Adrenal gland (tissue), 12 donors: Measurements from ENCODE around the gene MSLN. TPM values are rescaled to one million over a fixed set of nuclear protein-coding genes. Genes with fewer than 3 reads are reported as not detected.
A peak's percentile ranks its signal among the peaks of the same experiment; 100 is the strongest.

Experiments used
- DNase-seq, 7 donors: peaks; one replicate each; pipeline ENCODE4 v3.0.0-alpha.2; 2019 to 2020
- H3K27ac ChIP-seq, 5 donors: fragments of 200-600 bp; sonication (generic) in 4 of 5; 1 replicate in 3 of 5; 2 replicates in 2 of 5; pipeline versions ENCODE4 v1.5.1 to v1.8.0; 2016 to 2020; ENCODE audit warnings: mild to moderate bottlenecking in 1 of 5
- H3K27me3 ChIP-seq: fragments of 200-600 bp; 2 replicates; pipeline ENCODE4 v1.8.0; 2021
- H3K36me3 ChIP-seq, 2 donors: fragments of 200-600 bp; replicated peaks in 1 of 2; 1 replicate in 1 of 2; 2 replicates in 1 of 2; pipeline versions ENCODE4 v1.5.1 to v1.8.0; 2018 to 2022
- H3K4me1 ChIP-seq, 2 donors: fragments of 200-600 bp; replicated peaks in 1 of 2; 1 replicate in 1 of 2; 2 replicates in 1 of 2; pipeline versions ENCODE4 v1.5.1 to v1.8.0; 2018 to 2021
- H3K4me3 ChIP-seq, 4 donors: fragments of 200-600 bp; sonication (generic) in 3 of 4; one replicate each; pipeline ENCODE4 v1.5.1; 2016 to 2018
- H3K9me3 ChIP-seq, 3 donors: fragments of 200-600 bp; sonication (generic) in 1 of 3; replicated peaks in 1 of 3; 1 replicate in 2 of 3; 2 replicates in 1 of 3; pipeline versions ENCODE4 v1.5.1 to v1.8.0; 2016 to 2021
- POLR2A ChIP-seq, 2 donors: fragments of 450-650 bp; IDR thresholded peaks; one replicate each; pipeline ENCODE4 v1.6.1; 2017; ENCODE audit warnings: antibody characterized with exemption in 2 of 2, mild to moderate bottlenecking in 2 of 2, moderate library complexity in 1 of 2
- WGBS, 4 donors: extraction: QIAGEN DNeasy Blood & Tissue Kit in 2 of 4; methylation state at CpG; one replicate each; pipeline versions ENCODE4 v1.1.5 to v1.1.7; 2013 to 2017; 5-methylcytosine and 5-hydroxymethylcytosine counted together
- intact Hi-C, 2 donors: fragments of 100-400 bp; cut with DNase I; formaldehyde crosslinking; loops; one replicate each; pipeline versions ENCODE4 v1.14.1 to v1.15.0; 2022 to 2023
- polyA plus RNA-seq, 3 donors: library from polyadenylated mRNA; stranded (reverse); fragments of 200-250 nt in 2 of 3; fragments of 350-450 nt in 1 of 3; fragmentation: Illumina TruSeq in 1 of 3; extraction: RNeasy Lipid Tissue Mini Kit (QIAGEN cat#74804) in 1 of 3; gene quantifications; one replicate each; pipeline ENCODE4 v1.2.3, GENCODE V29; 2013 to 2014
- total RNA-seq, 9 donors: library from RNA; depleted of rRNA in 4 of 9; stranded (reverse); fragments of >200 nt in 4 of 9; fragments of 120-200 nt in 1 of 9; fragmentation: NEBNext Ultra II Directional in 1 of 9; extraction: Animal tissue kit (Norgen Biotek cat#: 25700) in 1 of 9; gene quantifications; one replicate each; pipeline versions ENCODE4 v1.1.0 to v1.2.4, GENCODE V29; 2013 to 2023
- TF ChIP-seq, protein P1 (sequence below), 6 experiments: fragments of 450-650 bp in 4 of 6; fragments of 200-600 bp in 2 of 6; sonication (generic) in 1 of 6; IDR thresholded peaks; 1 replicate in 5 of 6; 2 replicates in 1 of 6; pipeline versions ENCODE4 v1.5.1 to v1.8.0; 2016 to 2021; ENCODE audit warnings: antibody characterized with exemption in 6 of 6, mild to moderate bottlenecking in 2 of 6, moderate library complexity in 1 of 6
- donor health status: healthy with polysubstance abuse.
- donor health status: Bipolar disorder and iron deficiency.
- donor health status: DM: yes; HTN: yes; CAD: no.
- donor health status: DM: no; HTN: no; CAD: no.
- donor health status: DM: no; HTN: no; CAD: no.
- donor health status: DM: yes; HTN: yes; CAD: no.

Gene MSLN
- total and polyA plus RNA-seq, 12 donors: 0.13 to 0.46 (median 0.30) TPM; not detected in 8

DNA sequence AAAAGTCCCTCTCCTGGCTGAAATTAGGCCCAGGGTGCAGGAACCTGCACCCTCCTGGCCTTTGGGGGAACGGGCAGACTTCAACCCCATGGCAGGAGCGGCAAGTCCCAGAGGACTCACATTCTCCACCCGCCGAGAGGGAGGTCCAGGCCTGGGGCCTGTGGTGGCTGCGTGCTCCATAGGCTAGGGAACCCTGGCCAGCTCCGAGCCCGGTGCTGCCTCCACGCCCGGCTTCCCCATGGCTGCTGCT, 34.4 kb upstream of the MSLN start:
- no peak overlapping the region for H3K4me3 ChIP-seq
- no peak for TF ChIP-seq POLR2A (IDR thresholded peaks at IDR 0.05)
- TF ChIP-seq, protein P1, sequence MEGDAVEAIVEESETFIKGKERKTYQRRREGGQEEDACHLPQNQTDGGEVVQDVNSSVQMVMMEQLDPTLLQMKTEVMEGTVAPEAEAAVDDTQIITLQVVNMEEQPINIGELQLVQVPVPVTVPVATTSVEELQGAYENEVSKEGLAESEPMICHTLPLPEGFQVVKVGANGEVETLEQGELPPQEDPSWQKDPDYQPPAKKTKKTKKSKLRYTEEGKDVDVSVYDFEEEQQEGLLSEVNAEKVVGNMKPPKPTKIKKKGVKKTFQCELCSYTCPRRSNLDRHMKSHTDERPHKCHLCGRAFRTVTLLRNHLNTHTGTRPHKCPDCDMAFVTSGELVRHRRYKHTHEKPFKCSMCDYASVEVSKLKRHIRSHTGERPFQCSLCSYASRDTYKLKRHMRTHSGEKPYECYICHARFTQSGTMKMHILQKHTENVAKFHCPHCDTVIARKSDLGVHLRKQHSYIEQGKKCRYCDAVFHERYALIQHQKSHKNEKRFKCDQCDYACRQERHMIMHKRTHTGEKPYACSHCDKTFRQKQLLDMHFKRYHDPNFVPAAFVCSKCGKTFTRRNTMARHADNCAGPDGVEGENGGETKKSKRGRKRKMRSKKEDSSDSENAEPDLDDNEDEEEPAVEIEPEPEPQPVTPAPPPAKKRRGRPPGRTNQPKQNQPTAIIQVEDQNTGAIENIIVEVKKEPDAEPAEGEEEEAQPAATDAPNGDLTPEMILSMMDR (IDR thresholded peaks at IDR 0.05): no peak
- no peak for DNase-seq
- no peaks in the 10 kb centered on the region for H3K27me3 ChIP-seq
- no peak overlapping the region for H3K27ac ChIP-seq
- H3K4me1 ChIP-seq: peaks cover 23 to 25% of the 10 kb centered on the region in 2 donors
- no peaks in the 10 kb centered on the region for H3K36me3 ChIP-seq
- no peaks in the 10 kb centered on the region for H3K9me3 ChIP-seq
- 8 to 21% (median 19%) methylated on average over 1 to 9 of the region's 9 CpGs for WGBS, 4 donors
- intact Hi-C loops: no loop called here

DNA sequence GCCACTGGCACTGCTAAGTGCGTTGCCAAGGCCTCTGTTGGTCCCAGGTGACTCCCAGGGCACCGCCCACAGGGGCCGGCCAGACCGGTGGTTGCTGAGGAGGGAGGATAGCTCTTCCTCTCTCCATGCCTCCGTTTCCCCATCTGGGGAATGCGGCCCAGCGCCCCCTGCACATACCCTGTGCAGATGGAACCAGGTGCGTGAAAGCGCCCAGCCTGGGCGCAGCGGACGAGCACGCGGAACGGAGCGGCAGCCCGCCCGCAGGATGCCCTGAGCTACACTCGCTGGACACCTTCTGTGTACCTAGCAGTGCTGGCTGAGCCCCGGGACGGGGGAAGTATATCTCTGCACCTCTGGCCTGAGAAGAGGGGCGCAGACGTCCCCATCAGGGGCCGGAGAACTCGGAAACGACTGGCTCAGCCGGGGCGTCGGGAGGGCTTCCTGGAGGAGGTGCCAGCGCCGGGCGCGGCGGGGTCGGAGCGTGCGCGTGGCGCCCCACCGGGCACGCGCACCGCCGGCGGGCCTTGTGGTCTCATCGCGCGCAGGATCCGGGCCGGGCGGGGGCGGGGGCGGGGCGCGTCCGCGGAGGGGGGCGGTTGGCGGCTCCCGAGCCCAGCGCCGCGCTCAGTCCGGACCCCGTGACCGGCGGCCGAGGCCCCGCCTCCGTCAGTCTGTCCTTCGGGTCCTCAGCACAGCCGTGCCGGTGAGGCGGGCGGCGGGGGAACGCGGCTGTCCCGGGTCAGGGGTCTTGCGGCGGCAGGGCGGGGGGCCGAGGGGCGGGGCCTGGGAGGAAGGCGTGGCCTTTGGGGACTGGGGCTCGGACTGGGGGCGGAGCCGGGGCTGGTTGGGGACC, 33.9 kb upstream of the MSLN start, which contains the start of the genes CCDC78 and HAGHL:
Gene CCDC78 (minus strand): TSS at position 6 of the 853 bp plus-strand sequence. CDS start 76 bp downstream, outside the sequence.
Gene HAGHL (plus strand): TSS at position 669 of the 853 bp plus-strand sequence. CDS start 404 bp downstream, outside the sequence.
- H3K4me3 ChIP-seq: peak within 1 kb of the TSS in 2 of 4 donors; percentile 22 to 64
- peak in 3 of 7 donors; percentile 53 to 74 (median 70) for DNase-seq
- TF ChIP-seq, protein P1 (IDR thresholded peaks at IDR 0.05): no peak
- TF ChIP-seq POLR2A (IDR thresholded peaks at IDR 0.05): no peak
- intact Hi-C loops: no loop called here
- peak within 1 kb of the TSS in 2 of 5 donors; percentile 22 to 65 for H3K27ac ChIP-seq
- peaks cover 0 to 3% of the 10 kb centered on the region in 2 donors for H3K36me3 ChIP-seq
- peaks cover 21 to 22% of the 10 kb centered on the region in 2 donors for H3K4me1 ChIP-seq
- no peaks in the 10 kb centered on the region for H3K27me3 ChIP-seq
- WGBS, 4 donors: 1 to 4% (median 2%) methylated on average over 20 to 88 of the region's 88 CpGs
- no peaks in the 10 kb centered on the region for H3K9me3 ChIP-seq

DNA sequence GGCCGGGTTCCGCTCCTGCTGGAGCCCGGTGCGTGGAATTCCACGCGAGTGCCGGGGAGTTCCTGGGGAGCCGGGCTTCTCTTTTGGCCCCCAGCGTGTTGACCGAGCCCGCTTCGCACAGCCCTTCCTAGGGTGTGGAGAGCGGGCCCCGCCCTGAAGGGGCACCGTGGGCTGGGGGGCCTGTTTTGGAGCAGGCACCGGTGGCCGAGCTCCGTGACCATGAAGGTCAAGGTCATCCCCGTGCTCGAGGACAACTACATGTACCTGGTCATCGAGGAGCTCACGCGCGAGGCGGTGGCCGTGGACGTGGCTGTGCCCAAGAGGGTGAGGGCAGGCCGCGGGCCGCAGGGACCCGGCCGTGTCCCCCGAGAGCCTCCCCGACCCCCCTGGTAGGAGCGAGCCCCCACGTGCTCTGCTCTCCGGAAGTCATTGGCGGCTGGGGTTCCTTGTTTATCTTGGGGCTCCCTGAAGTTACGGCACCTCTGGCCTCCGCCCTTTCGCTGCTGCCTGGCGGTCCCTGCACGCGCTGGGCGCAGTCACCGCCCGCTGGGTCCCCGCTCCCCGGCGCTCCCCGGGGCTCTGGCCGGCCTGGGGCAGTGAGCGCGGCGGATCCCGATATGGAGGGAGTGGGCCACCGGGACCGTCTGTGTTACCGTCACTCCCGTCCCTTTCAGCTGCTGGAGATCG, 33.1 kb upstream of the MSLN start:
- peak overlapping the region in 2 of 4 donors; percentile 22 to 64 for H3K4me3 ChIP-seq
- intact Hi-C loops: no loop called here

More for the DNA sequence above, 33.1 kb upstream of the MSLN start:
- H3K27ac ChIP-seq: peak overlapping the region in 2 of 5 donors; percentile 22 to 65
- H3K36me3 ChIP-seq: peaks cover 0 to 10% of the 10 kb centered on the region in 2 donors
- WGBS, 4 donors: 0 to 1% (median 0%) methylated on average over 5 to 61 of the region's 61 CpGs
- H3K27me3 ChIP-seq: no peaks in the 10 kb centered on the region
- DNase-seq: peak in 2 of 7 donors; percentile 19 to 38
- H3K4me1 ChIP-seq: peaks cover 16 to 19% of the 10 kb centered on the region in 2 donors
- no peaks in the 10 kb centered on the region for H3K9me3 ChIP-seq
- no peak for TF ChIP-seq POLR2A (IDR thresholded peaks at IDR 0.05)
- TF ChIP-seq, protein P1 (IDR thresholded peaks at IDR 0.05): no peak
